ENCODE results near the gene LIPE.

The LIPE gene

DNA sequence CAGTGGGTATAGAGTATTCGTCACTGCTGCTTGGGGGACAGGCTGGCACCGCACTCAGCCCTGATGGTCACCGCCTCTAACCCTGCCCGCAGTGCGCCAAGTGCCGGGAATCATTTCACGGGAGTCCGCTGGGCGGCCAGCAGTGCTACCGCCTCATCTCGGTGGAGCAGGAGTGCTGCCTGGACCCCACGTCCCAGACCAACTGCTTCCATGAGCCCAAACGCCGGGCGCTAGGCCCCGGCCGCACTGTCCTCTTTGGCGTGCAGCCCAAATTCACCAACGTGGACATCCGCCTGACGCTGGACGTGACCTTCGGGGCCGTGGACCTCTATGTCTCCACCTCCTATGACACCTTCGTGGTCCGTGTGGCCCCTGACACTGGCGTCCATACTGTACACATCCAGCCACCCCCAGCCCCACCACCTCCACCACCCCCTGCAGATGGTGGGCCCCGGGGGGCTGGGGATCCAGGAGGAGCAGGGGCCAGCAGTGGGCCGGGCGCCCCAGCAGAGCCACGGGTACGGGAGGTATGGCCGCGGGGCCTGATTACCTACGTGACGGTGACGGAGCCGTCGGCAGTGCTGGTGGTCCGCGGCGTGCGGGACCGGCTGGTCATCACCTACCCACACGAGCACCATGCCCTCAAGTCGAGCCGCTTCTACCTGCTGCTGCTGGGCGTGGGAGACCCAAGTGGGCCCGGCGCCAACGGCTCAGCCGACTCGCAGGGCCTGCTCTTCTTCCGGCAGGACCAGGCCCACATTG, 51.6 kb downstream of the LIPE start:
- DNase-seq, result no peak

DNA sequence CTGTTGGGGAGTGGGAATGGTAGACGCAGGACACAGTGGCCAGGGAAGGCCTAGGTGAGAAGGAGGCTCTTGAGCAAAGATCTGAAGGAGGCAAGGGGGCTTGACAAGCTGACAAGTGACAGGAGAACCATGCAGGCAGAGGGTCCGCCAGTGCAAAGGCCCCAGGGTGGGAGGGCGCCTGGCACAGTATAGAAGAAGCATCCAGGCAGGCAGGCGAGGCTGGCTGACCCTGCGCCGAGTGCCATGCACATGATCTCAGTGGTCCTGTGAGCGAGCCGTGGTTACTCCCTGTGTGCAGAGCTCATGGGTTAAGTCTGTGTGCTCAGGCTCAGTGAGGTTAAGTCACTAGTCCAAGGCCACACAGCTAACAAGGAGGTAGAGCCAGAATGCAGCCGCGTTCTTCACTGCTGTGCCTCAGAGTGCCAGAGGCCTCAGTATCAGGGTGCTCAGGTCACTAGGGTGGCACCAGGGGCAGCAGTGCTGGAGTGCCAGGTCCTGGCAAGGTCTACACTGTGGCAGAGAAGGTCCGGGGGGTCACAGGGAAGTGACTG, 52.3 kb downstream of the LIPE start:
- no peak for DNase-seq

DNA sequence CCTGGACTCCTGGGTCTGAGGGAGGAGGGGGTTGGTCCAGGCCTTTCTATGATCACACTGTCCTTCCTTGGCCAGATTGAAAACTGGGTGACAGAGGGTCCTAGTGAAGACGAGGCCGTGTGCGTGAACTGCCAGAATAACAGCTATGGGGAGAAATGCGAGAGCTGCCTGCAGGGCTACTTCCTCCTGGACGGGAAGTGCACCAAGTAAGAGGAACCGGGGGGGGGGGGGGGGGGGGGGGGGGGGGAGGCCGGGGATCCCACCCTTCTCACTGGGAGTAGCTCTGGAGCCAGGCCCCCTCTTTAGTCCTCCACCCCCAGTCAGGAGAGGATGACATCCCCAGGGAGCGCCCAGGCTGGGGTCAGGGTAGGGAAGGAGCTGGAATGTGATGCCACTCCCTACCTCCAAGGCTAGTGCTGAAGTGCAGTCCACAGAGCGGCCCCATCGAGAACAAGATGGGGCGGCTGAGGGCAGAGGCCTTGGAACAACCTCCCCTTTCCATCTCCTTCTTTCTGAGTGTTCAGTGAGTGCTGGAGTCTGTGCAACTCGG, 56.5 kb downstream of the LIPE start:
- no peak for DNase-seq

DNA sequence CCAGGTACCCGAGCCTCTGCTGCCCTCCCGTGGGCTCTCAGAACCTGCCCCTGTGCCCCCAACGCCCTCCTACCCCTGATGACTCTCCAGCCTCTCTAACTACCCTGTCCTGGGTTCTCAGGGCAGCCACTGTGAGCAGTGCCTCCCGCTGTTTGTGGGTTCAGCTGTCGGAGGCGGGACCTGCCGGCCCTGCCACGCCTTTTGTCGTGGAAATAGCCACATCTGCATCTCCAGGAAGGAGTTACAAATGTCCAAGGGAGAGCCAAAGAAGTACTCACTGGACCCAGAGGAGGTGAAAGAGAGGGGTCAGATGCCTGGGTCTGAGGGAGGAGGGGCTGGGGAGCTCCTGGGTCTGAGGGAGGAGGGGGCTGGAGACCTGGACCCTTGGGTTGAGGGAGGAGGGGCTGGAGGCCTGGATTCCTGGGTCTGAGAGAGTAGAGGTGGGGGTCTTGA, 57.1 kb downstream of the LIPE start:
- no peak for DNase-seq

DNA sequence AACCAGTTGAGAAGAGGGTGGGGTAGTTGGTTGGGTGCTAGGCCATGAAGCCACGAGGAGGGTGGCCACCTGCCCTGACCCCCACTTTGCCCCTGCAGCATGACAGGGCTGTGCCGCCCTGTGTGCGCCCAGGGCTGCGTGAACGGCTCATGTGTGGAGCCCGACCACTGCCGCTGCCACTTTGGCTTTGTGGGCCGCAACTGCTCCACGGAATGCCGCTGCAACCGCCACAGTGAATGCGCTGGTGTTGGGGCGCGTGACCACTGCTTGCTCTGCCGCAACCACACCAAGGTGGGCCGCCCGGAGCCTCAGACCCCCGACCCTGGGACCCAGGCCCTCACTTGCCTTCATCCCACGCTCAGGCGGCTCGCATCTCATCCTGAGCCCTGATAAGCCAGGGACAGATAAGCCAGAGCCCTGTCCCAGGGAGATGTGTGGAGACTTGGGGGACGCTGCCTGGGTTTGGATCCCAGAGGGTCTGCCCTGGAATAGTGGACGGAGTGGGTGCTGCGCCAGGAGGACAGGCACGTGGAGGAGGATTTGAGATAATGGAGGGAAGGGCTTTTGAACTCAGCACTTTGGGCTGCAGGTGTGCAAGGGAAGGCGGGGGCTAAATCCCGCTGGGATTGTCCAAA, 57.6 kb downstream of the LIPE start:
- DNase-seq, result no peak

DNA sequence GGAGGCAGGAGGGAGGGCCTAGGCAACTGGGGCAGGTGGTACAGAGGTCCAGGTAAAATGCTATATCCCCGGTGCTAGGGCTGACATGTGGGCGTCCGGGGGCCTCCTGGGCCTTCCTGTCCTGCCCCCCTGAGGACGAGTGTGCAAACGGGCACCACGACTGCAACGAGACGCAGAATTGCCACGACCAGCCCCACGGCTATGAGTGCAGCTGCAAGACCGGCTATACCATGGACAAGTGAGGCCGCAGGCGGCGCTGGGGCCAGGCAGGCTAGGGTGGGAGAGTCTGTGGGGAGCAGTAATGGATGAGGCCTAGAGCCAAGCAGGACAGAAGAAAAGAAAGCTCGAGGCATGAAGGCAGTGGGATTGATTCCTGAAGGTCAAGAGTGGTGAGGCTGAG, 58.4 kb downstream of the LIPE start:
- no peak for DNase-seq

DNA sequence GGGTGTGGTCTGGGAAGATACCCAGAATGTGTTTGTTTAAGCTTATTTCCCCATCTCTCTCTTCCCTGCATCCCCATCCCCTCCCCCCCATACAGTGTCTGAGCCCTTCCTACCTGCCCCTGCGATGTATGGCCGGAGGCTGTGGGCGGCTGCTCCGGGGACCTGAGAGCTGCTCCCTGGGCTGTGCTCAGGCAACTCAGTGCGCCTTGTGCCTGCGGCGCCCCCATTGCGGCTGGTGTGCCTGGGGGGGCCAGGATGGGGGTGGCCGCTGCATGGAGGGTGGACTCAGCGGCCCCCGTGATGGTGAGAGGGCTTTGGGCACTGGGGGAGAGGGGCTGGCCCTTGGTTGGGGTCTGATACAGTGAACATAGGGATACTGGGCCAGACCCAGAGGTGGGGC, 58.8 kb downstream of the LIPE start:
- no peak for DNase-seq

DNA sequence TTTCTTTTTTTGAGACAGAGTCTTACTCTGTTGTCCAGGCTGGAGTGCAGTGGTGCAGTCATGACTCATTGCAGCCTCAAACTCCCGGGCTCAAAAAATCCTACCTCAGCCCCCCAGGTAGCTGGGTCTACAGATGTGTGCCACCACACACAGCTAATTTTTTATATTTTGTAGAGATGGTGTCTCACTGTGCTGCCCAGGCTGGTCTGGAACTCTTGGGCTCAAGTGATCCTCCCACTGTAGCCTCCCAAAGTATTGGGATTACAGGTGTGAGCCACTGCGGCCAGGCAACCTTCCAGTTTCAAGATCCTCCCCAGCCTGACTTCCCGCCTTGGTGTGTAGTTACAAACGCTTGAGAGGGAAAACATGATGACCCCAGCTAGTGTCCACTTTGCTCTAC, 59.3 kb downstream of the LIPE start:
- DNase-seq, result no peak

DNA sequence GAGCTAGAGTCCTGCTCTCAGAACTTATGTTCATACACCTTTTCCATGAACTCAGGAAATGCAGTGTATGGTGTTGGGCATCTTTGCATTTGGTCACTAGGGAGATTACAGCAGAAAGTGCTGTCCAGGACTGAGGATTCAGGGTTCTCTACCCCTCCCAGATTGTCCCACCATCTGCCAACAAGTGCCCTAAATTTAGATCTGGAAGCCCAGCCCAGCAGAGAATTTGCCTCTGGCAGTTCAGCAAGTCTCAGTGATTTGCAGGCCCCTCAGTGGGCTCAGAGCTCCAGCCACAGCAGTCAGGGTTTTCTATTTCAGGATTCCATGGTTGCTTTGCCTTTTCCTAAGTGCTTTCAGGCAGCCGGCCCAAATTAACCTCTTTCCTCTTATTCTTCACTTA, 60.5 kb downstream of the LIPE start:
- DNase-seq, result no peak

DNA sequence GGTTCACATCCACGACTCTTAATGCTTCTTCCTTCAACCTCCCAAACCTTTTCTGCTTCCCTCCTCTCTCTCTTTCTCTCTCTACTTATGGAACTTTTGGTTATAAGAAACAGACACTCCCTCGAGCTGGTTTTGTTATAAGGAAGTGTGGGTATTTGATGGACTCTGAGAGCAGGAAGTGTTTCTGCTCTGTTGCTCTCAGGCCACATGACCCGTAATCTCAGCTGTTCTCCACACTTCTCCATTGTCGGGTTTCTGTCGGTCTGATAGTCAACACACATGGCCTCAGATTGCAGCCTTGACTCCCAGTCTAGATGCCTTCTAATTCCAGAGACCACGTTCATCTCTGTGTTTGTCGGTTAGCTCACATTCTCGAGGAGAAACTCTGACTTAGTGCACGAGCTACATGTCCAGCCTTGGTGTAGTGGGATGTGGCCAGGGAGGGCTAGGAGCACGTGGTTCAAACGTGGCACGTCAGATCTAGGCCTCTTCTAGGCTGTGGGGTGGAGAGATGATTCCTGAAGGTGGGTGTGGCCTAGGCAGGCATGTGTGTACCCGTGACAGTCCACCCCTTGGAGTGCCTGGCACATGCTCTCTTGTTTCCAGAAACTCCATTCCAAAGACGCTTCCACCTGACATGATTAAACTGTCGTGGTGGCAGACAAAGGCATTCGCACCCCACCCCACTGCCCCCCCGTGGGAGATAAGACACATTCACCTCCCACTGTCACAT, 63.4 kb downstream of the LIPE start:
- DNase-seq, result no peak

DNA sequence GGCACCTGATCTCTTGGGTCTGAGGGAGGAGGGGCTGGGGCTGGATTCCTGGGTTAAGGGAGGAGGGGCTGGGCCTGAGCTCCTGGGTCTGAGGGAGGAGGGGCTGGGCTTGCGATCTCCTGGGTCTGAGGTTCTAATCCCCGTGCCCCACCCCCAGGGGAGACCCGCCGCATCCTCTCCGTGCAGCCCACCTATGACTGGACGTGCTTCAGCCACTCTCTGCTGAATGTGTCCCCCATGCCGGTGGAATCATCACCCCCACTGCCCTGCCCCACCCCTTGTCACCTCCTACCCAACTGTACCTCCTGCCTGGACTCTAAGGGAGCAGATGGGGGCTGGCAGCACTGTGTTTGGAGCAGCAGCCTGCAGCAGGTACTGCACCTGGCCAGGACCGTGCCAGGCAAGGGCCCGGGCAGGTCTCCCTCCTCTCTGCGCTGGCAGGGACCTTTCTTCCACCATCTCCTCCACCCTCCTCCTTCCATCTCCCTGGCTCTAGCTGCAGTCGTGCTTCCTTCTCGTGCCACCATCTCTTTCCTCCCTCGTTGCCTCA, 64.2 kb downstream of the LIPE start:
- no peak for DNase-seq

DNA sequence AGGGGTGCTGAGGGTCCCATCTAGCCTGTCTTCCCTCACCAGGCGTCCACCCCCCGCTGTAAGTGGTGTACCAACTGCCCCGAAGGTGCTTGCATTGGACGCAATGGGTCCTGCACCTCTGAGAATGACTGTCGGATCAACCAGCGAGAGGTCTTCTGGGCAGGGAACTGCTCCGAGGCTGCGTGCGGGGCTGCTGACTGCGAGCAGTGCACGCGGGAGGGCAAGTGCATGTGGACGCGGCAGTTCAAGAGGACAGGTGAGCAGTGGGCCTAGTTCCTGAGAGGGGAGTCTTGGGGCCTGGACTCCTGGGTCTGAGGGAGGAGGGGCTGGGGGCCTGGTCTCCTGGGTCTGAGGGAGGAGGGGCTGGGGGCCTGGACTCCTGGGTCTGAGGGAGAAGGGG, 64.8 kb downstream of the LIPE start:
- DNase-seq, result no peak

DNA sequence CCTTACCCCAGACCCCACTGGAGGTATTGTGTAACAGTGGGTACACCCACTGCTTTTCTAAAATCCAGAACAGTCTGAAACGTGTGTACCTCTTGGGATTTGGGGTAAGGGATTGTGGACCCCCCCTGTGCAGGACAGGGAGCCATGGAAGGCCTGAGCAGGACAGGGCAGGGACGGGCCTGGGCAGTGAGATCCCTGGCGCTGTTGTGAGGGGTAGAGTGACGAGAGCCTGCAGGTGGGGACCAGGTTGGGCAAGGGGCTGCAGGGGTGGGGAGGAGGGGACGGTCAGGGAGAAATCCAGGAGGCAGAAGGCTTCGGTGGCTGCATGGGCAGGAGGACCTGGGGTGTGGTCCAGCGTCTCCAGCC, 65.7 kb downstream of the LIPE start:
- no peak for DNase-seq

DNA sequence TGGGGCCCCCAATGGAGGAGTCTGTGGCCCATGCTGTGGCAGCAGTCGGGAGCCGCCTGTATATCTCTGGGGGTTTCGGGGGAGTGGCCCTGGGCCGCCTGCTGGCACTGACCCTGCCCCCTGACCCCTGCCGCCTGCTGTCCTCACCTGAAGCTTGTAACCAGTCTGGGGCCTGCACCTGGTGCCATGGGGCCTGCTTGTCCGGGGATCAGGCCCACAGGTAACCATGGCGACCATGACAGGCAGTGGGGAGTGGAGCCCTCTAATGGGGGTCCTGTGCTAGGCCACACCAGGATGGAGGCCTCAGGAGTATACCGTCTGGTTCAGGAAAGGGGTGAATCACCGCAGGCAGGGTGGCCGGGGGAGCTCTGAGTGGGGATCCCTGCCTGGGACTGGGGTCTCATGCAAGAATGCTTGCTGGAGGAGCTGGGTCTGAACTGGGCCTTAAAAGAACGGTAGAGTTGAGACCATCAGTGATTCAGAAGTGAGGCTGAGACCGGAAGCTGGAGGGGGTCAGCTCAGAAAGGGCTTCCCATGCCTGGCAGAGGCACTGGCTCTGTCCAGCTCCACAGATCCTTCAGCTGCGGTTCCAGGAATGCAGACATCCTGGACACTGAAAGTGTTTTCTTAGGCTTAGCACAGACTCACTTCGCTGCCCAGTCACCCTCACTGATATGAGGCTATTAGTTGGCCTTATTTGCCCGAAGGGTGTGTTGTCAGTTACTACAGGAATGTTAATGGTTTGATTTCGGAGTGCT, 66.2 kb downstream of the LIPE start:
- no peak for DNase-seq

DNA sequence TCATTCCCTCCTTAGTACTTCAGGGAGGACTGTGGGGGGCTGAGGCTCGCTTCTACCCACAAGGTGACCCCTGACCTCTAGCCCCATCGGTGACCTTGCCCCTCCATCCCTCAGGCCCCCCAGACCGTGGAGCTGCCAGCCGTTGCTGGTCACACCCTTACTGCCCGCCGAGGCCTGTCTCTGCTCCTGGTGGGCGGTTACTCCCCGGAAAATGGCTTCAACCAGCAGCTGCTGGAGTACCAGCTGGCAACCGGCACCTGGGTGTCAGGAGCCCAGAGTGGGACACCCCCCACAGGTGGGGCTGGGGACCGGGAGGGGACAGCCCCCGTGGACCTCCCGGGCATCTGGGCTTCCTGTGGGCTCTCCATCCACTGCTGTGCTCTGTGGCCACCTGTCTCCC, 69.9 kb downstream of the LIPE start:
- no peak for DNase-seq

DNA sequence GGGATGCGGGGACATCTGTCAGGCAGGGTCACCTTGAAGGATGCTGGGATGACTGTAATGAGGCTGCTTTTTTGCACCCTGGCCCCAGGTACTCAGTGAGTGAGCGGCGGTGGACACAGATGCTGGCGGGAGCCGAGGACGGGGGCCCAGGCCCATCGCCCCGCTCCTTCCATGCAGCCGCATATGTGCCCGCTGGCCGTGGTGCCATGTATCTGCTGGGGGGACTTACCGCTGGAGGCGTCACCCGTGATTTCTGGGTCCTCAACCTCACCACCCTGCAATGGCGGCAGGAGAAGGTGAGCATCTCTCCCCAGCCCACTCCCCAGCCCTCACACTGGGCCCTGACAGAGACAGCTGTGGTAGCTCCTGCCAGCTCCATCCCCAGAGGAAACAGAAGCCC, 70.5 kb downstream of the LIPE start:
- no peak for DNase-seq

DNA sequence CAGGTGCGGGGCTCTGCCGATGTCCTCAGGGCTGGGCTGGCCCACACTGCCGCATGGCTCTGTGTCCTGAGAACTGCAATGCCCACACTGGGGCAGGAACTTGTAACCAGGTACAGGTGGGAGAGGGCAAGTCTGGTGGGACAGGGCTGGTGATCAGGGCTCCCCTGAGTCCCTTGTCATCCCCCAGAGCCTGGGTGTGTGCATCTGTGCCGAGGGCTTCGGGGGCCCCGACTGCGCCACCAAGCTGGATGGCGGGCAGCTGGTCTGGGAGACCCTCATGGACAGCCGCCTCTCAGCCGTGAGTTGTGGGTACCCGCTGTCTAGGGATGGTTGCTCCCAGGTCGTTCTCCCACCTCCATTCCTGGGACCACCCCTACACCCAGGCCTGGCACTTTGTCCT, 71.3 kb downstream of the LIPE start:
- no peak for DNase-seq

DNA sequence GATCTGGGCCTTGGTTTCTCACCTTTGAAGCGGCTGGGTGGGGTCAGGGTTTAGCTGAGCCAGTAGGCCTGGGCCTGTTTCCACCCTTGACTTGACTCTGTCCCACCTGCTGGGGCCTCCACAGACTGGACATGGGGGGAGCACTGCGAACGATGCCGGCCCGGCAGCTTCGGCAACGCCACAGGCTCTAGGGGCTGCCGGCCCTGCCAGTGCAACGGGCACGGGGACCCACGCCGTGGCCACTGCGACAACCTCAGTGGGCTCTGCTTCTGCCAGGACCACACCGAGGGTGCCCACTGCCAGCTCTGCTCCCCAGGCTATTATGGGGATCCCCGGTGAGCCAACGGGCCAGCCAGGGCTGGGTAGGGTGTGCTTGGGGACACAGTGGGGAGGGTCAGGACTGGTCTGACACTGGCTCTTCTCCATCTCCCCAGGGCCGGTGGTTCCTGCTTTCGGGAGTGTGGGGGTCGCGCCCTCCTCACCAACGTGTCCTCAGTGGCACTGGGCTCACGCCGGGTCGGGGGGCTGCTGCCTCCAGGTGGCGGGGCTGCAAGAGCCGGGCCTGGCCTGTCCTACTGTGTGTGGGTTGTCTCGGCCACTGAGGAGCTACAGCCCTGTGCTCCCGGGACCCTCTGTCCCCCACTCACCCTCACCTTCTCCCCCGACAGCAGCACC, 73.7 kb downstream of the LIPE start:
- no peak for DNase-seq

DNA sequence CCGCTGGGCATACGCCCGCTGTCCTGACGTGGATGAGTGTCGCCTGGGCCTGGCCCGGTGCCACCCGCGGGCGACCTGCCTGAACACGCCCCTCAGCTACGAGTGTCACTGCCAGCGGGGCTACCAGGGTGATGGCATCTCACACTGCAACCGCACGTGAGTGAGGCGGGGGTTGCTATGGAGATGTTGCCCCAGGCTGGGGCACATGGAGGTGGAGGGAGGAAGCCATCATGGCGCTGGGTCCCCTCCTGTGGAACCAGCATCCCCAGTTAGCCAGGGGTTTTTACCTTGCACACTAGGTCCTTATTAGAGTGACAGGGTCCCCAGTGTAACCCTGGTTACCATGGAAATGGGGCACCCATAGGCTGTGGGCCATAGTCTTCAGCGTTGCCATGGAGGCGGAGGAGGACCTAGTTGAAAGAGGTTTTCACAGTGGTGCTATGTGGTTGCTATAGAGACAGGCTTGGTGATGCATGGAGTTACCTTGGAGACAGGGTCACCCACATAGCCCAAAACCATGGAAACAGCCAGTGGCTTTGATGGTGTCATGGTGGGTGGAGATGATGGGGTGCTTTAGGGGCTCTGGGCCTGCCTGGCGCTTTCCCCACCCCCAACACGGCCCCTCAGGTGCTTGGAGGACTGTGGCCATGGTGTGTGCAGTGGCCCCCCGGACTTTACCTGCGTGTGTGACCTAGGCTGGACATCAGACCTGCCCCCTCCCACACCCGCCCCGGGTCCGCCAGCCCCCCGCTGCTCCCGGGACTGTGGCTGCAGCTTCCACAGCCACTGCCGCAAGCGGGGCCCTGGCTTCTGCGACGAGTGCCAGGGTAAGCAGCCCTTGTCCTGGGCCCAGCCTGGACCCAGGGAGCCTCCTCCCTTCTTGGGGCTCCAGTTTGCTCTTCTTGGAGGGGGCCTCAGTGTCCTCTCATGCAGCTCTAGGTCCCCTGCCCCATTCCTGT, 74.6 kb downstream of the LIPE start:
- DNase-seq, result peak; percentile 96

Measured in DMS79 treated with DMSO at 0.1 percent for 48 hours (cell line).